HUES6 (cell line): ENCODE results near the gene NPAP1.
"Not testable (repeated sequence)": the region's sequence is repeated elsewhere in the genome, so short reads cannot be mapped to it uniquely, and the experiment has no call there.

Experiments used
- H3K27ac ChIP-seq: 2 replicates; pipeline ENCODE4 v1.7.0; 2013; ENCODE audit warnings: low read depth, mild to moderate bottlenecking, low read length, inconsistent platforms
- H3K27me3 ChIP-seq: 2 replicates; pipeline ENCODE4 v1.6.1; 2013; ENCODE audit warnings: low read length; ENCODE audit not compliant: control insufficient read depth, insufficient read depth
- H3K36me3 ChIP-seq: 2 replicates; pipeline ENCODE4 v1.6.1; 2013; ENCODE audit warnings: low read length; ENCODE audit not compliant: control insufficient read depth, insufficient read depth
- H3K4me1 ChIP-seq: 2 replicates; pipeline ENCODE4 v1.6.1; 2013; ENCODE audit warnings: low read length; ENCODE audit not compliant: control insufficient read depth, insufficient read depth
- H3K4me3 ChIP-seq: 2 replicates; pipeline ENCODE4 v1.5.1; 2013; ENCODE audit warnings: low read depth, low read length
- H3K9ac ChIP-seq: one replicate; pipeline ENCODE4 v1.6.1; 2013; ENCODE audit warnings: mild to moderate bottlenecking, low read length
- H3K9me3 ChIP-seq: 2 replicates; pipeline ENCODE4 v1.6.1; 2013; ENCODE audit warnings: low read depth, low read length; ENCODE audit not compliant: control insufficient read depth, insufficient read depth

NPAP1 gene

GRCh38 chr15:24675332-24676144 is at the start of gene NPAP1:
TSS of gene NPAP1 (plus strand) at chr15:24675775. CDS start at chr15:24675868, 93 bp downstream.
- no peaks in the 10 kb centered on the region for H3K4me1 ChIP-seq
- no peaks in the 10 kb centered on the region for H3K27me3 ChIP-seq
- no peak within 1 kb of the TSS for H3K4me3 ChIP-seq
- no peak within 1 kb of the TSS for H3K9ac ChIP-seq
- peaks cover 46% of the 10 kb centered on the region; the same call in 1 of the 2 replicates for H3K9me3 ChIP-seq
- no peaks in the 10 kb centered on the region for H3K36me3 ChIP-seq
- H3K27ac ChIP-seq, result no peak within 1 kb of the TSS

- Histone ChIP-seq H3K27ac (no peak overlapping the region), H3K9me3 (peaks cover 47% of the 10 kb centered on the region), H3K4me1 (no peaks in the 10 kb centered on the region), H3K36me3 (no peaks in the 10 kb centered on the region), H3K27me3 (no peaks in the 10 kb centered on the region), H3K9ac (no peak overlapping the region), H3K4me3 (no peak overlapping the region)
Measured at GRCh38 chr15:24627443-24627842, 48.1 kb upstream of the NPAP1 start.

- H3K4me3 ChIP-seq, result no peak overlapping the region
Measured at GRCh38 chr15:24633082-24633481, 42.5 kb upstream of the NPAP1 start.

GRCh38 chr15:24639412-24639811 is 36.2 kb upstream of the NPAP1 start:
- H3K4me3 ChIP-seq, H3K27me3 ChIP-seq, H3K4me1 ChIP-seq, H3K9ac ChIP-seq, H3K27ac ChIP-seq, H3K36me3 ChIP-seq: not testable (repeated sequence)
- peaks cover 39% of the 10 kb centered on the region for H3K9me3 ChIP-seq

More at GRCh38 chr15:24633082-24633481, 42.5 kb upstream of the NPAP1 start:
- Histone ChIP-seq H3K36me3 (no peaks in the 10 kb centered on the region), H3K4me1 (no peaks in the 10 kb centered on the region), H3K9ac (no peak overlapping the region), H3K27ac (no peak overlapping the region), H3K27me3 (no peaks in the 10 kb centered on the region), H3K9me3 (peaks cover 42% of the 10 kb centered on the region)

GRCh38 chr15:24645627-24646026 is 29.9 kb upstream of the NPAP1 start:
- Histone ChIP-seq H3K36me3 (no peaks in the 10 kb centered on the region), H3K27ac (no peak overlapping the region), H3K9me3 (peaks cover 29% of the 10 kb centered on the region), H3K4me3 (no peak overlapping the region), H3K9ac (no peak overlapping the region), H3K4me1 (no peaks in the 10 kb centered on the region), H3K27me3 (no peaks in the 10 kb centered on the region)

- Histone ChIP-seq H3K9ac (no peak overlapping the region), H3K4me1 (no peaks in the 10 kb centered on the region), H3K27me3 (no peaks in the 10 kb centered on the region), H3K4me3 (no peak overlapping the region), H3K27ac (no peak overlapping the region), H3K9me3 (peaks cover 10% of the 10 kb centered on the region; the same call in 1 of the 2 replicates), H3K36me3 (no peaks in the 10 kb centered on the region)
Measured at GRCh38 chr15:24659622-24660021, 16.0 kb upstream of the NPAP1 start.

GRCh38 chr15:24662991-24663390 is 12.6 kb upstream of the NPAP1 start:
- Histone ChIP-seq H3K4me3 (no peak overlapping the region), H3K36me3 (no peaks in the 10 kb centered on the region), H3K27me3 (no peaks in the 10 kb centered on the region), H3K9ac (no peak overlapping the region), H3K4me1 (no peaks in the 10 kb centered on the region), H3K27ac (no peak overlapping the region), H3K9me3 (peaks cover 14% of the 10 kb centered on the region; the same call in 1 of the 2 replicates)

- Histone ChIP-seq H3K27me3 (no peaks in the 10 kb centered on the region), H3K9me3 (peaks cover 48% of the 10 kb centered on the region; the same call in 1 of the 2 replicates), H3K9ac (no peak overlapping the region), H3K4me3 (no peak overlapping the region), H3K36me3 (no peaks in the 10 kb centered on the region), H3K4me1 (no peaks in the 10 kb centered on the region), H3K27ac (no peak overlapping the region)
Measured at GRCh38 chr15:24676431-24676830, 856 bp downstream of the NPAP1 start.

- Histone ChIP-seq H3K4me1 (no peaks in the 10 kb centered on the region), H3K36me3 (no peaks in the 10 kb centered on the region), H3K27me3 (no peaks in the 10 kb centered on the region), H3K9ac (no peak overlapping the region), H3K4me3 (no peak overlapping the region), H3K27ac (no peak overlapping the region), H3K9me3 (peaks cover 48% of the 10 kb centered on the region; the same call in 1 of the 2 replicates)
Measured at GRCh38 chr15:24678485-24678884, 2.9 kb downstream of the NPAP1 start.

GRCh38 chr15:24682002-24682401 is 6.4 kb downstream of the NPAP1 start:
- Histone ChIP-seq H3K9ac (no peak overlapping the region), H3K4me3 (no peak overlapping the region), H3K9me3 (peaks cover 31% of the 10 kb centered on the region; the same call in 1 of the 2 replicates), H3K36me3 (no peaks in the 10 kb centered on the region), H3K27me3 (no peaks in the 10 kb centered on the region), H3K4me1 (peaks cover 4% of the 10 kb centered on the region), H3K27ac (no peak overlapping the region)

- not testable (repeated sequence) for H3K4me1 ChIP-seq, H3K9ac ChIP-seq, H3K4me3 ChIP-seq, H3K36me3 ChIP-seq, H3K27me3 ChIP-seq
- Histone ChIP-seq H3K9me3 (peaks cover 26% of the 10 kb centered on the region; the same call in 1 of the 2 replicates), H3K27ac (peak overlapping the region; percentile 26; the same call in 1 of the 2 replicates)
Measured at GRCh38 chr15:24682905-24683304, 7.3 kb downstream of the NPAP1 start.
